Smooth muscle cell (in vitro differentiated cells): ENCODE data around the gene SEMA4D. TPM values are rescaled to one million over a fixed set of nuclear protein-coding genes. Genes with fewer than 3 reads are reported as not detected.

Experiments used
- DNase-seq: peaks from one replicate; lab custom pipeline; 2025; ENCODE audit not compliant: unreplicated experiment; lab: John Stamatoyannopoulos, UW
- H2AFZ ChIP-seq: fragments of 200-600 bp; sonication (generic); 2 replicates; pipeline ENCODE4 v1.6.0; 2016; ENCODE audit warnings: antibody characterized with exemption, low read depth, mild to moderate bottlenecking
- H3F3A ChIP-seq: fragments of 200-600 bp; sonication (generic); 2 replicates; pipeline ENCODE4 v1.6.0; 2017; ENCODE audit warnings: antibody characterized with exemption, low read depth
- H3K27ac ChIP-seq: fragments of 200-600 bp; sonication (generic); 2 replicates; pipeline ENCODE4 v1.5.1; 2016; ENCODE audit warnings: low read depth, mild to moderate bottlenecking
- H3K27me3 ChIP-seq: fragments of 200-600 bp; sonication (generic); 2 replicates; pipeline ENCODE4 v1.6.1; 2016; ENCODE audit warnings: low read depth, mild to moderate bottlenecking
- H3K36me3 ChIP-seq: fragments of 200-600 bp; sonication (generic); 2 replicates; pipeline ENCODE4 v1.5.1; 2016; ENCODE audit warnings: low read depth
- H3K4me1 ChIP-seq: fragments of 200-600 bp; sonication (generic); 2 replicates; pipeline ENCODE4 v1.5.1; 2016; ENCODE audit warnings: low read depth
- H3K4me2 ChIP-seq: fragments of 200-600 bp; sonication (generic); 2 replicates; pipeline ENCODE4 v1.6.0; 2016; ENCODE audit warnings: mild to moderate bottlenecking
- H3K4me3 ChIP-seq: fragments of 200-600 bp; sonication (generic); 2 replicates; pipeline ENCODE4 v1.5.1; 2016; ENCODE audit warnings: mild to moderate bottlenecking
- H3K79me2 ChIP-seq: fragments of 200-600 bp; sonication (generic); 2 replicates; pipeline ENCODE4 v1.6.0; 2016; ENCODE audit warnings: low read depth, mild to moderate bottlenecking
- H3K9ac ChIP-seq: fragments of 200-600 bp; sonication (generic); 2 replicates; pipeline ENCODE4 v1.6.0; 2016; ENCODE audit warnings: low read depth
- H3K9me3 ChIP-seq: fragments of 200-600 bp; sonication (generic); replicated peaks from 2 replicates; pipeline ENCODE4 v1.5.1; 2016; ENCODE audit warnings: low read depth
- H4K20me1 ChIP-seq: fragments of 200-600 bp; sonication (generic); 2 replicates; pipeline ENCODE4 v1.6.0; 2016; ENCODE audit warnings: low read depth
- CTCF ChIP-seq: fragments of 200-600 bp; sonication (generic); IDR thresholded peaks from 2 replicates; pipeline ENCODE4 v1.5.1; 2017; ENCODE audit warnings: borderline replicate concordance, mild to moderate bottlenecking, antibody characterized with exemption; ENCODE audit not compliant: insufficient read depth, poor library complexity, severe bottlenecking
- WGBS: methylation state at CpG from one replicate; pipeline ENCODE4 v1.1.7; 2016; ENCODE audit warnings: low lambda C conversion rate; 5-methylcytosine and 5-hydroxymethylcytosine counted together
- polyA plus RNA-seq: library from polyadenylated mRNA; unstranded; fragments of >200 nt; fragmentation: Nextera tagmentation; extraction: Ambion mirVana; gene quantifications from 2 replicates; pipeline ENCODE4 v1.2.1, GENCODE V29; 2016
- total RNA-seq: library from RNA; depleted of rRNA; stranded (reverse); fragments of >200 nt; gene quantifications from 2 replicates; pipeline ENCODE4 v1.2.3, GENCODE V29; 2014

SEMA4D gene
- total and polyA plus RNA-seq, 2 experiments from 2014 or later: 0.63 to 2.7 TPM

- Histone ChIP-seq H3K79me2 (no peaks in the 10 kb centered on the region), H2AFZ (no peak overlapping the region), H3K36me3 (no peaks in the 10 kb centered on the region), H3K4me1 (peaks cover 7% of the 10 kb centered on the region), H4K20me1 (no peaks in the 10 kb centered on the region), H3K9ac (no peak overlapping the region), H3K27ac (no peak overlapping the region), H3K9me3 (no peaks in the 10 kb centered on the region), H3K4me3 (no peak overlapping the region), H3F3A (no peaks in the 10 kb centered on the region), H3K4me2 (no peak overlapping the region), H3K27me3 (peaks cover 8% of the 10 kb centered on the region)
- no peak for DNase-seq
- WGBS: 83% methylated on average over 6 of the region's 6 CpGs
- TF ChIP-seq CTCF: no peak
Measured at GRCh38 chr9:89505911-89506310, 8.0 kb upstream of the SEMA4D start.

- peaks cover 7% of the 10 kb centered on the region for H3K4me1 ChIP-seq
- H3K27ac ChIP-seq: no peak overlapping the region
- H3K27me3 ChIP-seq: peaks cover under 1% of the 10 kb centered on the region
- H3K79me2 ChIP-seq: no peaks in the 10 kb centered on the region
- TF ChIP-seq CTCF: no peak
- no peaks in the 10 kb centered on the region for H3K9me3 ChIP-seq
- H3K4me3 ChIP-seq: no peak overlapping the region
- H2AFZ ChIP-seq: no peak overlapping the region
- no peaks in the 10 kb centered on the region for H3F3A ChIP-seq
- H3K4me2 ChIP-seq: no peak overlapping the region
- H3K9ac ChIP-seq: no peak overlapping the region
- no peak for DNase-seq
- H3K36me3 ChIP-seq: no peaks in the 10 kb centered on the region
- H4K20me1 ChIP-seq: no peaks in the 10 kb centered on the region
Measured at GRCh38 chr9:89505048-89505447, 7.1 kb upstream of the SEMA4D start.

GRCh38 chr9:89502671-89503070 lies 4.8 kb upstream of the SEMA4D start:
- Histone ChIP-seq H3K36me3 (no peaks in the 10 kb centered on the region), H3K4me2 (no peak overlapping the region), H3K4me1 (peaks cover 7% of the 10 kb centered on the region), H3F3A (no peaks in the 10 kb centered on the region), H3K9me3 (no peaks in the 10 kb centered on the region), H2AFZ (no peak overlapping the region), H3K4me3 (no peak overlapping the region), H3K27me3 (no peaks in the 10 kb centered on the region), H3K9ac (no peak overlapping the region), H3K27ac (no peak overlapping the region), H3K79me2 (no peaks in the 10 kb centered on the region), H4K20me1 (no peaks in the 10 kb centered on the region)
- no peak for DNase-seq
- no peak for TF ChIP-seq CTCF
- 70% methylated on average over 5 of the region's 5 CpGs for WGBS

GRCh38 chr9:89502038-89502601 lies 4.2 kb upstream of the SEMA4D start:
- H3K36me3 ChIP-seq: no peaks in the 10 kb centered on the region
- WGBS: 73% methylated on average over 6 of the region's 6 CpGs
- no peak for TF ChIP-seq CTCF
- H3K4me3 ChIP-seq: no peak overlapping the region
- H3K27ac ChIP-seq: no peak overlapping the region
- H3K79me2 ChIP-seq: no peaks in the 10 kb centered on the region
- no peak overlapping the region for H3K4me2 ChIP-seq
- H2AFZ ChIP-seq: no peak overlapping the region
- no peaks in the 10 kb centered on the region for H3K9me3 ChIP-seq
- H3K27me3 ChIP-seq: no peaks in the 10 kb centered on the region
- no peaks in the 10 kb centered on the region for H3F3A ChIP-seq
- H3K4me1 ChIP-seq: peaks cover 7% of the 10 kb centered on the region
- DNase-seq: no peak
- no peak overlapping the region for H3K9ac ChIP-seq
- no peaks in the 10 kb centered on the region for H4K20me1 ChIP-seq
